ENCODE results near the gene HDAC2. TPM values are rescaled to one million over a fixed set of nuclear protein-coding genes. Genes with fewer than 3 reads are reported as not detected.
A peak's percentile ranks its signal among the peaks of the same experiment; 100 is the strongest.
"Not testable (repeated sequence)": the region's sequence is repeated elsewhere in the genome, so short reads cannot be mapped to it uniquely, and the experiment has no call there.

Gene HDAC2
- total and polyA plus RNA-seq, 8 donors, result 72.7 to 236 (median 198) TPM

- no peaks in the 10 kb centered on the region for H3K36me3 ChIP-seq
- no peaks in the 10 kb centered on the region for H3K4me1 ChIP-seq
- peak in 1 of 4 donors; percentile 39 for DNase-seq
- no peaks in the 10 kb centered on the region for H3K9me3 ChIP-seq
- ATAC-seq, result peak; percentile 92
- no peaks in the 10 kb centered on the region for H3K27me3 ChIP-seq
- intact Hi-C loops (cut with DNase I), result no loop called here
- peak; percentile 24 to 26 for TF ChIP-seq CTCF (IDR thresholded peaks at IDR 0.05)
- H3K27ac ChIP-seq, result no peak overlapping the region
- H3K4me3 ChIP-seq, result no peak overlapping the region
Observed at GRCh38 chr6:113994934-113995342, 24.0 kb upstream of the HDAC2 start.

GRCh38 chr6:113989675-113990074, 18.7 kb upstream of the HDAC2 start:
- no peak overlapping the region for H3K27ac ChIP-seq
- intact Hi-C loops (cut with DNase I), result no loop called here
- no peaks in the 10 kb centered on the region for H3K27me3 ChIP-seq
- H3K9me3 ChIP-seq, result no peaks in the 10 kb centered on the region
- TF ChIP-seq CTCF (IDR thresholded peaks at IDR 0.05), result no peak
- no peaks in the 10 kb centered on the region for H3K36me3 ChIP-seq
- no peak overlapping the region for H3K4me3 ChIP-seq
- no peaks in the 10 kb centered on the region for H3K4me1 ChIP-seq
- DNase-seq, result no peak
- peak; percentile 33 for ATAC-seq

GRCh38 chr6:113982675-113983074, 11.7 kb upstream of the HDAC2 start:
- H3K36me3 ChIP-seq; H3K4me1 ChIP-seq; H3K9me3 ChIP-seq; ATAC-seq; intact Hi-C loops (cut with DNase I); H3K4me3 ChIP-seq; H3K27me3 ChIP-seq; DNase-seq; H3K27ac ChIP-seq: not testable (repeated sequence)

- H3K36me3 ChIP-seq, result no peaks in the 10 kb centered on the region
- no peak for TF ChIP-seq CTCF (IDR thresholded peaks at IDR 0.05)
- no peaks in the 10 kb centered on the region for H3K27me3 ChIP-seq
- intact Hi-C loops (cut with DNase I), result no loop called here
- no peak for DNase-seq
- no peak overlapping the region for H3K4me3 ChIP-seq
- no peak overlapping the region for H3K27ac ChIP-seq
- no peaks in the 10 kb centered on the region for H3K9me3 ChIP-seq
- peaks cover 0 to 6% of the 10 kb centered on the region in 2 donors for H3K4me1 ChIP-seq
- no peak for ATAC-seq
Observed at GRCh38 chr6:113982055-113982550, 11.2 kb upstream of the HDAC2 start.

GRCh38 chr6:113980937-113981554, 10.1 kb upstream of the HDAC2 start:
- ATAC-seq, result peak; percentile 67
- Histone ChIP-seq H3K27me3 (no peaks in the 10 kb centered on the region), H3K36me3 (no peaks in the 10 kb centered on the region), H3K4me3 (no peak overlapping the region), H3K27ac (no peak overlapping the region), H3K9me3 (no peaks in the 10 kb centered on the region), H3K4me1 (peaks cover 0 to 6% of the 10 kb centered on the region in 2 donors)
- DNase-seq, result peak in 1 of 4 donors; percentile 17
- intact Hi-C loops (cut with DNase I), result no loop called here
- TF ChIP-seq CTCF (IDR thresholded peaks at IDR 0.05), result no peak

- no peak for TF ChIP-seq CTCF (IDR thresholded peaks at IDR 0.05)
- Histone ChIP-seq H3K36me3 (no peaks in the 10 kb centered on the region), H3K4me1 (peaks cover 0 to 6% of the 10 kb centered on the region in 2 donors), H3K9me3 (no peaks in the 10 kb centered on the region), H3K27me3 (no peaks in the 10 kb centered on the region), H3K27ac (no peak overlapping the region), H3K4me3 (no peak overlapping the region)
- DNase-seq (no peak), ATAC-seq (peak; percentile 53)
- intact Hi-C loops (cut with DNase I), result no loop called here
Observed at GRCh38 chr6:113979937-113980336, 9.0 kb upstream of the HDAC2 start.

Measured in left lung (tissue), 10 donors.